HEK293T (cell line): Measurements from ENCODE around the gene DHRS12.

Source experiments
- ARNT ChIP-seq: fragments of 450-650 bp; IDR thresholded peaks from 2 replicates; pipeline ENCODE4 v1.6.1; 2017; ENCODE audit warnings: mild to moderate bottlenecking
- BHLHE40 ChIP-seq: fragments of 450-650 bp; IDR thresholded peaks from 2 replicates; pipeline ENCODE4 v1.6.1; 2016; ENCODE audit warnings: mild to moderate bottlenecking, moderate library complexity, borderline replicate concordance
- ELF4 ChIP-seq: fragments of 450-650 bp; IDR thresholded peaks from 2 replicates; pipeline ENCODE4 v1.6.1; 2017; ENCODE audit warnings: antibody characterized with exemption
- FOXA1 ChIP-seq: fragments of 450-650 bp; IDR thresholded peaks from 2 replicates; pipeline ENCODE4 v1.6.1; 2016; ENCODE audit warnings: mild to moderate bottlenecking
- FOXM1 ChIP-seq: fragments of 450-650 bp; IDR thresholded peaks from 2 replicates; pipeline ENCODE4 v1.6.1; 2017; ENCODE audit warnings: mild to moderate bottlenecking, borderline replicate concordance
- HDGF ChIP-seq: fragments of 450-650 bp; IDR thresholded peaks from 2 replicates; pipeline ENCODE4 v1.6.1; 2017; ENCODE audit warnings: antibody characterized with exemption, borderline replicate concordance
- LEF1 ChIP-seq: fragments of 450-650 bp; IDR thresholded peaks from 2 replicates; pipeline ENCODE4 v1.6.1; 2017; ENCODE audit warnings: mild to moderate bottlenecking, borderline replicate concordance
- NFRKB ChIP-seq: fragments of 450-650 bp; IDR thresholded peaks from 2 replicates; pipeline ENCODE4 v1.6.1; 2016; ENCODE audit warnings: mild to moderate bottlenecking, moderate library complexity
- SP1 ChIP-seq: fragments of 450-650 bp; IDR thresholded peaks from 2 replicates; pipeline ENCODE4 v1.6.1; 2017
- SUZ12 ChIP-seq: fragments of 450-650 bp; IDR thresholded peaks from 2 replicates; pipeline ENCODE4 v1.6.1; 2016; ENCODE audit warnings: mild to moderate bottlenecking
- ZNF384 ChIP-seq: fragments of 450-650 bp; IDR thresholded peaks from 2 replicates; pipeline ENCODE4 v1.6.1; 2016

DNA sequence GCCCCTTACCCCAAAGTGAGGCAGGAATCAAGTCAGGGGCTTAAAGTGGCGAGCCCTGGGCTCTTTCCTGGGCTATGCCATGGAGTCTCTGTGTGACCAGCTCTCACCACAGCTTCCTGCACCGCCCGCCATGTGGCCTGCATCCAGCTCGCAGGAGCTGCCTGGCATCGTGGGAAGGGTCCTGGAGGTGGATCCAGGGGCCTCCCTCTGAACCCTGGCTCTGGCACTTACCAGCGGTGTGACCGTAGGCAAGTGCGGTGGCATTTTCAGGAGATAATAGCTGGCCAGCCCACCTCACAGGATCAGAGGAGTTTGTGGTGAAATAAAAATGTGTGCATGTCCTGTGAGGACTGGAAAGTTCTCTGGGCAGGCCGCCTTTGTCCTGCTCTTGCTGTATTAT is 26.0 kb downstream of the DHRS12 start:
- no peak for TF ChIP-seq ELF4
- no peak for TF ChIP-seq ZNF384
- TF ChIP-seq FOXA1, result no peak
- TF ChIP-seq FOXM1, result no peak
- no peak for TF ChIP-seq BHLHE40
- no peak for TF ChIP-seq SUZ12
- no peak for TF ChIP-seq NFRKB
- no peak for TF ChIP-seq LEF1
- no peak for TF ChIP-seq SP1
- no peak for TF ChIP-seq ARNT
- TF ChIP-seq HDGF, result no peak
